Measurements from ENCODE around the gene ASB16.

GRCh38 chr17:44171931-44172455, 1.5 kb downstream of the ASB16 start:
- TF ChIP-seq, protein P1, sequence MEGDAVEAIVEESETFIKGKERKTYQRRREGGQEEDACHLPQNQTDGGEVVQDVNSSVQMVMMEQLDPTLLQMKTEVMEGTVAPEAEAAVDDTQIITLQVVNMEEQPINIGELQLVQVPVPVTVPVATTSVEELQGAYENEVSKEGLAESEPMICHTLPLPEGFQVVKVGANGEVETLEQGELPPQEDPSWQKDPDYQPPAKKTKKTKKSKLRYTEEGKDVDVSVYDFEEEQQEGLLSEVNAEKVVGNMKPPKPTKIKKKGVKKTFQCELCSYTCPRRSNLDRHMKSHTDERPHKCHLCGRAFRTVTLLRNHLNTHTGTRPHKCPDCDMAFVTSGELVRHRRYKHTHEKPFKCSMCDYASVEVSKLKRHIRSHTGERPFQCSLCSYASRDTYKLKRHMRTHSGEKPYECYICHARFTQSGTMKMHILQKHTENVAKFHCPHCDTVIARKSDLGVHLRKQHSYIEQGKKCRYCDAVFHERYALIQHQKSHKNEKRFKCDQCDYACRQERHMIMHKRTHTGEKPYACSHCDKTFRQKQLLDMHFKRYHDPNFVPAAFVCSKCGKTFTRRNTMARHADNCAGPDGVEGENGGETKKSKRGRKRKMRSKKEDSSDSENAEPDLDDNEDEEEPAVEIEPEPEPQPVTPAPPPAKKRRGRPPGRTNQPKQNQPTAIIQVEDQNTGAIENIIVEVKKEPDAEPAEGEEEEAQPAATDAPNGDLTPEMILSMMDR (conservative IDR thresholded peaks at IDR 0.05 in 1 of 2, IDR thresholded peaks at IDR 0.05 in 1 of 2; ENCODE audit: extremely low read depth in 1 of 2, insufficient read depth in 1 of 2, low read depth in 1 of 2, low read length in 2 of 2) = no peak
- no peak for TF ChIP-seq EZH2 (IDR thresholded peaks at IDR 0.05; ENCODE audit: borderline replicate concordance, low read length)
